Suppressor macrophage treated with lipopolysaccharide for 4 hours (primary cell): Measurements from ENCODE around the gene AKAP1.

ENCODE experiments used
- DNase-seq: peaks from one replicate; pipeline ENCODE4 v3.0.0-alpha.2; 2020

The AKAP1 gene

DNA sequence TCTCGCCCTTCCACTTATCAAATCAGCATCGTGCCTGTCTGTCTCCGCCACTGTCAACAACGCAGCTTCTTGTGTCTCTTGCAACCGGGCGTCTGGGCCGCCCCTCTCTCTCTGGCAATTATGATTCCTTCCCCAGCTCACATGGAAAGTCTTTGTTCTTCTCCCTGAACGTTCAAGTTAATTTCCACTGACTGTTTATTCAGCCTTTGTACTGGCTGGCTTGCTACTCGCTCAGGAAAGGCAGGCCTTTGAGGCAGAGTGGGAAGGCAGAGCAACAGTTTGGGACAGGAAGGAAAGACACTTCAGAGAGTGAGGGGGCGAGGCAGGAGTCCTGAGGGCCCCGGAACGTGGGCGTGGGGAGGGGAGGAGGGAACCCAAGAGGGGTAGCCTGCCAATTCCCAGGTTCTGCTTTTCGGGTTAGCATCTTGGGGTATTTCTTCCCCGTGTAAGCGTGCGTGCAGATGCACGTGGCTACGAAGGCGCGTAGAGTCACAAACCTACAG is 50.8 kb downstream of the AKAP1 start:
- peak; percentile 39 for DNase-seq

- DNase-seq = no peak
Measured at GRCh38 chr17:57136355-57136754, 51.3 kb downstream of the AKAP1 start.

- no peak for DNase-seq
Measured at GRCh38 chr17:57138030-57138911, 53.2 kb downstream of the AKAP1 start.

DNA sequence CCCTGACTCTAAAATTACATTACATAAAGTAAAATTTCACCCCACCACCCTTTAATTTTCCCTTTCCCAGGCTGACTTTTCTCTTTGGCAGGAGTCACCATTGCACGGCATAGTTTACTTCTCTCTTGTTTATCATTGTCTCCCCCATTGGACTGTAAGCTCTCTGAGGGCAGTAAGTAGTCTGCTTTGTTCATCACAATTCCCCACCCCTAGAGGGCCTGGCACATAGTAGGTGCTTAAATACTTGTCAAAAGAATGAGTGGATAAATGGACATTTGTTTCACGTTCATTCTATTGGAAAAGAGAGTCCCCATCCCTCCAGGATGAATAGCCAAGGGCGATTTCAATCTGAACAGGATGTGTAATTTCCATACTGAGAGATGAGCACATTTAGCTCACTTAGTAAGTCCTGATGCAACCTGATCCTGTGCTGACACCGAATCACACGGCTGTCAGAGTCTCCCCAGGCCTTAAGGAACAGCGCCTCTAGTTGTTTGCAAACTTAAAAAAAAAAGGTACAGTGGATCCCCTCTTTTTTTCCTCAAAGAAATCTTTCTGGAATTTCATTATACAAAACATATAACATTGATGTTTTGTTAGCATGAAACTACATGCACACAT is 54.0 kb downstream of the AKAP1 start:
- DNase-seq = peak; percentile 25

- DNase-seq = no peak
Measured at GRCh38 chr17:57140316-57140715, 55.3 kb downstream of the AKAP1 start.

DNA sequence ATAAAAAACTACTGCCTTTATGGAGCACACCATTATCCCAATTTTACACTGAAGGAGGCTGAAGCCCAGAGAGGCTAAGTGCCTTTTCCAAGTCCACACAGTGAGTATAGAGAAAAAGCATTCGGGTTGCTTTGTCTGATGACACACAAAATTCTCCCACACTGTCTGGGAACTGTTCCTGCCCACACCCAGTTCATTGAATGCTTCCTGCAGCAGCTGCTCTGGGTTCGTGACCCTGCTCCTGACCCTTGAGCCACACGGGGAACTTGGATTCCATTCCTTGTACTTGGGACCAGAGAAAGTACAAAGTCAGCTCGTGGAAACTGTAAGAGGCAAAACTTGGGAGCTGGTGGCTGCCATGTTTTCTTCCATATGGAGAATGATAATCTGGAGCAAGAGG is 57.9 kb downstream of the AKAP1 start:
- peak; percentile 40 for DNase-seq

- peak; percentile 3 for DNase-seq
Measured at GRCh38 chr17:57143361-57143760, 58.3 kb downstream of the AKAP1 start.

DNA sequence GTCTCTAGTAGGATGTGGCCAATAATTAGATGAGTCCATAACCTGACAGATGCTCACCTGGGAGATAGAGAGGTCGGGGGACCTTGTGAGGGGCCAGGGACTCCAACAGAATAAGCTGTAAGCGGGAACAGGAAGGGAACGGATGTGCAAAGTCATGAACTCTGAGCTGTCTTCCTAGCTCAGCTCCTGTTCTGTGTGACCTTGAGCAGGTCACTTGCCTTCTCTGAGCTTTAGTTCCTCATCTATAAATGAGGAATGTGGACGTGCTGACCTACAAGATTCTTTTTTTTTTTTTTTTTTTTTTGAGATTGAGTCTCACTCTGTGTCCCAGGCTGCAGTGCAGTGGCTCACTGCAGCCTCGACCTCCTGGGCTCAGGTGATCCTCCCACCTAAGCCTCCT is 58.9 kb downstream of the AKAP1 start:
- DNase-seq = no peak

DNA sequence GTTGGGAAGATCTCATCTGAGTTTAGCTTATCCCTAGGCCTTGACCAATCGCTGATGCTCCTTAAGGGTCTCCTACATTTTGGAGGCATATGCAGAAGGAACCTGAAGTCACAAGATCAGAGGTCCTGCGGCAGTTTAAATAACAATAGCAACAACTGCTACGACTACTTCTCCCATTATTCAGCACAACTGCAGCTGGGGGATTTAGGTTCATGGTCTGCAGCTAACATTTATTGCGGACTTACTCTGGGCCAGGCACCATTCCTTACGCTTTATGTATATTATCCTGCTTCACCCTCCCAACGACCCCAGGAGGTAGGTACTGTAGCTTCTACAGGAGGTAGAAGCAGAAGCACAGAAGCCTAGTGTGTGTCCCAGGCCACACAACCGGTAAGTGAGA is 59.5 kb downstream of the AKAP1 start:
- DNase-seq = no peak

- DNase-seq = no peak
Measured at GRCh38 chr17:57145347-57145746, 60.3 kb downstream of the AKAP1 start.

DNA sequence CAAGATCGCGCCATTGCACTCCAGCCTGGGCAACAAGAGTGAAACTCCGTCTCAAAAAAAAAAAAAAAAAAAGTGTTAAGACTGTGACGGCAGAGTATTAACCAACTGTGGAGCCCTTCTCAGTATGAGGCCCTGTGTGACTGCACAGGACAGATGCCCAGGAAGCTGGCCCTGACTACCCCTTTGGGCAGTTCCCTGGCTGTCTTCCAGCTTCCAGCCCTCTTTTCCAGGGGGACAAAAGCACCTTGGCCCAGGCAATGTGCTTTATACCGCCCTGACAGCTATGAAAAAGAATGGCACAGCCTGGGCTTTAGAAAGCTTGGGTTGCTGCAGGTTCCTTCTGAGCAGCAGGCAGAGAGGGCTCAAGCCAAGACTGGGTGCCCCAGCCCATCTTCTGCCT is 61.2 kb downstream of the AKAP1 start:
- DNase-seq = no peak

GRCh38 chr17:57151798-57152197 is 66.8 kb downstream of the AKAP1 start:
- DNase-seq = no peak

- DNase-seq = peak; percentile 5
Measured at GRCh38 chr17:57152967-57153528, 68.0 kb downstream of the AKAP1 start.

GRCh38 chr17:57154921-57155320 is 69.9 kb downstream of the AKAP1 start:
- peak; percentile 19 for DNase-seq

DNA sequence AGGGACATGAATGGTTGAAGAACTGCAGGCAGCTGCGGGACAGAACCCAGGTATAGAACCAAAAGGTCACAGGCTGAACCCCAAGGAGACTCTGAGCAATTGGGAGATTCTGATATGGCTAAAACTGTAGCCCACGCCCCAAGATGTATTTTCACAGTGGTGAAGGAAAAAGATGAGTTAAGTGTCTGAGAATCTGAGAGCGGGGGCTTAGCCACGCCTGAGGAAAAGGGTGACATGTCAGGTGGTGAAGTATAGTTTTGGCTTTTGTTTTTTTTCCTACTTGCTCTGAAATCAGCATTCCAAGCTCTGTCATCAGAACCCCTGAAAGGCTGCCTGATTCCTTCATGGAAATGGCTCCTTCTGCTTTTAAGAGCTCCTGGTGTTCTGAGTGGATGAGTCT is 73.3 kb downstream of the AKAP1 start:
- no peak for DNase-seq

DNA sequence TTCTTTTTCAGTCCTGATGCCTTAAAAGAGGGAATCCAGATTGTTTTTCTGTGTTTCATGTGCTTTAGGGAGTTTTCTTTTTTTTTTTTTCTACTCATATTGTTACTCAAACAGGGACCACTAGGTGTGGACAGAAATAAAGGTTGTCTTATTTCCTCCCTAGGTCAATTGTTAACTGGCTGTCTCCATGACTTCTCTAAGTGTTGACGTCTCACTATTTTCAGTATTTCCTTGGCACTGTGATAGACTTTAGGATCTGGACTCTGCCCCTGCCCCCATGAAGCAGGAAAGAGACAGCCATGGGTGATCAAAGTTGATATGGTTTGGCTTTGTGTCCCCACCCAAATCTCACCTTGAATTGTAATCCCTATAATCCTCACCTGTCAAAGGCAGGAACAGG is 73.7 kb downstream of the AKAP1 start:
- DNase-seq = no peak

GRCh38 chr17:57160624-57161023 is 75.6 kb downstream of the AKAP1 start:
- no peak for DNase-seq

- DNase-seq = no peak
Measured at GRCh38 chr17:57164814-57165213, 79.8 kb downstream of the AKAP1 start.

DNA sequence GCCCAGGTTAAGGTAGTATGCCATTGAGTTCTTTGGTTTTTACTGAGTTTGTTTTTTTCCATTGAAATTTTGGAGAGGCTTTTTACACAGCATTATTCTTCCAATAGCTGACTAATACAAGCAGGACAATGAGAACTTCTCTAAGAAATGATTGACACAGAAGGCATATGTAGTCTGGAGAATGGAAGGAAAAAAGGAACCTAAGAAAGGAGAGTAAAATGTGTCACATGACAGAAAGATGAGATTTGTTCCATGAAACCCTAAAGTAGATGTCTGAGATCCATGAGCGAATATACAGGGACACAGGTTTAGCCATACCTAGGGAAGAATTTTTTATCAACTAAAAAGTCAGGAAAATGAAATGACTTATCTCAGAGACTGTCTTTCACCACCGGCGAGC is 80.7 kb downstream of the AKAP1 start:
- no peak for DNase-seq

DNA sequence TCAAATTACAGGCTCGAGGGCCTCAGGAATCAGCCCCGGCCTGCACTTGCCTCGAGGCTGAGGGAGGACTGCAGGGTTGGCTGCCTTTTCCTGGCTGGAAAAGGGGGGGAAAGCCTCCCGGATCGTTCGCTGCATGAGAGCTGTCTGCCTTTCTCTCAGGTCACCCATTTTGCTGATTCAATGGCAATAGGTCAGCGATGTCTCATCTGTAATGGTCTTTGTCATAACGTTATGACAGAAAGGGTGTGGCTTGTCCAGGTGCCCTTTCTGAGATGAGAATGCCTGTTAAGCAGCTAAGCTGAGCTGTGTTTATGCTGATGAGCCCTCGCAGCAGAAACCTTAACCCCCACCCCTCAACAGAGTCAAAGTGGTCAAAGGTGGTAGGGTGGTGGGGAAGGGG is 81.8 kb downstream of the AKAP1 start:
- no peak for DNase-seq

DNA sequence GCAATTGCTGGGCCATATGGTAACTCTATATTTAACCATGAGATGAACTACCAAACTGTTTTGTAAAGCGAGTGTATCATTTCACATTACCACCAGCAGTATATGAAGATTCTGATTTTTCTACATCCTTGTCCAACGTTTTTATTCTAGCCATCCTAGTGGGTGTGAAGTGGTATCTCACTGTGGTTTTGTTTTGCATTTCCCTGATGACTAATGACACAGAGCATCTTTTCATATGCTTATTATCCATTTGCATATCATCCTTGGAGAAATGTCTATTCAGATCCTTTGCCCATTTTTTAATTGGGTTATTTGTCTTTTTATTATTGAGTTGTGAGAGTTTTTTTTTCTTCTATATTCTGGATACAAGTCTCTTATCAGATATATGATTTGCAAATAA is 83.6 kb downstream of the AKAP1 start:
- no peak for DNase-seq

DNA sequence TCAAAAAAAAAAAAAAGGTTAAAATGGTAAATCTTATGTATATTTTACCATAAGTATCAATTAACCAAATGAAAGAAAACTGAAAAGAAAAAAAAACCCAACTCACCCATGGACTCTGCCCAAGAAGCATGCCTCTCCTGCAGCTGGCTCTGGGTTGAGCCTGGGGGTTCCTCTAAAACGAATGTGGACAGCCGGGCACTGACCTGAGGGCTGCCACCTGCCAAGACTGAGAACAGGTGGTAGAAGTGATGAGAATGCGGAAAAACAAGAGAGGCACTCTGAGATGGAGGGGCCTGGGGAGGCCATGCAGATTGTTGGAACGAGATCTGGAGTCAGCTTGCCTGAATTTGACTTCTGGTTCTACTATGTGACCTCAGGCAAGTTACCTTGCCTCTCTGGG is 85.8 kb downstream of the AKAP1 start:
- no peak for DNase-seq
